Measurements from ENCODE around the gene AGAP3.

- no peak for TF ChIP-seq USF2 (IDR thresholded peaks at IDR 0.05; ENCODE audit: low read depth, low read length)
- TF ChIP-seq CTCF (conservative IDR thresholded peaks at IDR 0.05; ENCODE audit: low read depth, low read length): no peak
- no peak for TF ChIP-seq RAD21 (IDR thresholded peaks at IDR 0.05; ENCODE audit: low read length)
- no peak for TF ChIP-seq MAFK (IDR thresholded peaks at IDR 0.05; ENCODE audit: low read depth, low read length)
- no peak for TF ChIP-seq POLR2A (IDR thresholded peaks at IDR 0.05; ENCODE audit: low read depth, low read length)
- no peak for TF ChIP-seq NFE2L2 (IDR thresholded peaks at IDR 0.05; ENCODE audit: low read depth, low read length)
- TF ChIP-seq SMC3 (IDR thresholded peaks at IDR 0.05; ENCODE audit: low read depth, low read length): no peak
- no peak for TF ChIP-seq MXI1 (IDR thresholded peaks at IDR 0.05; ENCODE audit: borderline replicate concordance, low read depth, low read length)
- TF ChIP-seq MAZ (IDR thresholded peaks at IDR 0.05; ENCODE audit: borderline replicate concordance, low read depth, low read length): no peak
- no peak for TF ChIP-seq RCOR1 (IDR thresholded peaks at IDR 0.05; ENCODE audit: insufficient replicate concordance, low read length)
- TF ChIP-seq CEBPB (IDR thresholded peaks at IDR 0.05; ENCODE audit: low read depth, low read length): no peak
- no peak for TF ChIP-seq RFX5 (IDR thresholded peaks at IDR 0.05; ENCODE audit: low read depth, low read length)
- TF ChIP-seq ELK1 (IDR thresholded peaks at IDR 0.05; ENCODE audit: borderline replicate concordance, low read depth, low read length): no peak
Measured at GRCh38 chr7:151179946-151180345, 93.7 kb downstream of the AGAP3 start.
